Vagina (tissue), 2 donors: Measurements from ENCODE around the gene TMC7. TPM values are rescaled to one million over a fixed set of nuclear protein-coding genes. Genes with fewer than 3 reads are reported as not detected.

Source experiments
- DNase-seq, 2 donors: peaks; one replicate each; pipeline ENCODE4 v3.0.0-alpha.2; 2017; ENCODE audit errors: extremely low spot score in 2 of 2
- H3K27ac ChIP-seq: fragments of 200-600 bp; sonication (generic); one replicate; pipeline ENCODE4 v1.5.1; 2019
- H3K27me3 ChIP-seq: fragments of 200-600 bp; sonication (generic); one replicate; pipeline ENCODE4 v1.5.1; 2019
- H3K36me3 ChIP-seq, 2 donors: fragments of 200-600 bp; sonication (generic); one replicate each; pipeline ENCODE4 v1.5.1; 2017 to 2019
- H3K4me1 ChIP-seq: fragments of 200-600 bp; sonication (generic); one replicate; pipeline ENCODE4 v1.5.1; 2019
- H3K4me3 ChIP-seq, 2 donors: fragments of 200-600 bp; sonication (generic); 1 replicate in 1 of 2; 2 replicates in 1 of 2; pipeline ENCODE4 v1.5.1; 2016 to 2019
- H3K9me3 ChIP-seq: fragments of 200-600 bp; sonication (generic); one replicate; pipeline ENCODE4 v1.5.1; 2019
- POLR2A ChIP-seq, 2 donors: fragments of 450-650 bp; IDR thresholded peaks; one replicate each; pipeline ENCODE4 v1.6.1; 2017; ENCODE audit warnings: antibody characterized with exemption in 2 of 2, mild to moderate bottlenecking in 2 of 2, moderate library complexity in 2 of 2
- POLR2AphosphoS5 ChIP-seq, 2 donors: sonication (generic); formaldehyde crosslinking; IDR thresholded peaks; one replicate each; pipeline ENCODE4 v1.9.0; 2017; ENCODE audit warnings: antibody characterized with exemption in 2 of 2, mild to moderate bottlenecking in 2 of 2, low read depth in 1 of 2; ENCODE audit not compliant: insufficient read depth in 1 of 2
- intact Hi-C: fragments of 100-400 bp; cut with DNase I; formaldehyde crosslinking; loops from one replicate; pipeline ENCODE4 v1.15.1; 2023
- total RNA-seq: library from RNA; depleted of rRNA; stranded (reverse); fragments of >200 nt; gene quantifications from one replicate; pipeline ENCODE4 v1.2.3, GENCODE V29; 2016
- TF ChIP-seq, protein P1 (sequence below), 3 experiments: fragments of 450-650 bp in 2 of 3; fragments of 200-600 bp in 1 of 3; sonication (generic) in 1 of 3; IDR thresholded peaks; one replicate each; pipeline ENCODE4 v1.5.1; 2017 to 2019; ENCODE audit warnings: antibody characterized with exemption in 3 of 3, mild to moderate bottlenecking in 2 of 3, moderate library complexity in 2 of 3

Gene TMC7
- total RNA-seq, 1 donor from 2014 or later: 1.7 TPM

DNA sequence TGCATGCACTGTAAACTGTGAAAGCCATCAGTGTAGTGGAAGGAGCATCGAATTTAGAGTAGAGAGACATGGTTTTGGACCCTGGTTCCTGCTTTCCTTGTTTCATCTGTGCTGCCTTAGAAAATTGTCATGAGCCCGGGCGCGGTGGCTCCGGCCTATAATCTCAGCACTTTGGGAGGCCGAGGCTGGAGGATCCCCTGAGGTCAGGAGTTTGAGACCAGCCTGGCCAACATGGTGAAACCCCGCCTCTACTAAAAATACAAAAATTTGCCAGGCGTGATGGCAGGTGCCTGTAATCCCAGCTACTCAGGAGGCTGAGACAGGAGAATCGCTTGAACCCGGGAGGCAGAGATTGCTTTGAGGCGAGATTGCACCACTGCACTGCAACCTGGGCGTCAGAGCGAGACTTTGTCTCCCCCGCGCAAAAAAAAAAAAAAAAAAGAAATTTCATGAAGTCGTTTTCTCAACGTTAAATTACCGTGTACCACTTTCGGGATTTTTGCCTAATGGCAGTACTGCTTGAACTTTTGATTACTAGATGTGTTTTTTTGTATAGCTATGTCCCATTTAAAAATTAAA is 84.6 kb downstream of the TMC7 start:
- H3K4me1 ChIP-seq: peaks cover 19% of the 10 kb centered on the region
- no peak for DNase-seq
- intact Hi-C loops: no loop called here
- peak overlapping the region; percentile 99 for H3K27ac ChIP-seq
- H3K36me3 ChIP-seq: peaks cover 0 to 6% of the 10 kb centered on the region in 2 donors
- H3K4me3 ChIP-seq: peak overlapping the region; percentile 86 to 96
- TF ChIP-seq POLR2AphosphoS5 (IDR thresholded peaks at IDR 0.05; ENCODE audit: insufficient read depth in 1 of 2, low read depth in 1 of 2): no peak
- TF ChIP-seq, protein P1, sequence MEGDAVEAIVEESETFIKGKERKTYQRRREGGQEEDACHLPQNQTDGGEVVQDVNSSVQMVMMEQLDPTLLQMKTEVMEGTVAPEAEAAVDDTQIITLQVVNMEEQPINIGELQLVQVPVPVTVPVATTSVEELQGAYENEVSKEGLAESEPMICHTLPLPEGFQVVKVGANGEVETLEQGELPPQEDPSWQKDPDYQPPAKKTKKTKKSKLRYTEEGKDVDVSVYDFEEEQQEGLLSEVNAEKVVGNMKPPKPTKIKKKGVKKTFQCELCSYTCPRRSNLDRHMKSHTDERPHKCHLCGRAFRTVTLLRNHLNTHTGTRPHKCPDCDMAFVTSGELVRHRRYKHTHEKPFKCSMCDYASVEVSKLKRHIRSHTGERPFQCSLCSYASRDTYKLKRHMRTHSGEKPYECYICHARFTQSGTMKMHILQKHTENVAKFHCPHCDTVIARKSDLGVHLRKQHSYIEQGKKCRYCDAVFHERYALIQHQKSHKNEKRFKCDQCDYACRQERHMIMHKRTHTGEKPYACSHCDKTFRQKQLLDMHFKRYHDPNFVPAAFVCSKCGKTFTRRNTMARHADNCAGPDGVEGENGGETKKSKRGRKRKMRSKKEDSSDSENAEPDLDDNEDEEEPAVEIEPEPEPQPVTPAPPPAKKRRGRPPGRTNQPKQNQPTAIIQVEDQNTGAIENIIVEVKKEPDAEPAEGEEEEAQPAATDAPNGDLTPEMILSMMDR (IDR thresholded peaks at IDR 0.05): no peak
- TF ChIP-seq POLR2A (IDR thresholded peaks at IDR 0.05): no peak
- no peaks in the 10 kb centered on the region for H3K27me3 ChIP-seq
- H3K9me3 ChIP-seq: no peaks in the 10 kb centered on the region

DNA sequence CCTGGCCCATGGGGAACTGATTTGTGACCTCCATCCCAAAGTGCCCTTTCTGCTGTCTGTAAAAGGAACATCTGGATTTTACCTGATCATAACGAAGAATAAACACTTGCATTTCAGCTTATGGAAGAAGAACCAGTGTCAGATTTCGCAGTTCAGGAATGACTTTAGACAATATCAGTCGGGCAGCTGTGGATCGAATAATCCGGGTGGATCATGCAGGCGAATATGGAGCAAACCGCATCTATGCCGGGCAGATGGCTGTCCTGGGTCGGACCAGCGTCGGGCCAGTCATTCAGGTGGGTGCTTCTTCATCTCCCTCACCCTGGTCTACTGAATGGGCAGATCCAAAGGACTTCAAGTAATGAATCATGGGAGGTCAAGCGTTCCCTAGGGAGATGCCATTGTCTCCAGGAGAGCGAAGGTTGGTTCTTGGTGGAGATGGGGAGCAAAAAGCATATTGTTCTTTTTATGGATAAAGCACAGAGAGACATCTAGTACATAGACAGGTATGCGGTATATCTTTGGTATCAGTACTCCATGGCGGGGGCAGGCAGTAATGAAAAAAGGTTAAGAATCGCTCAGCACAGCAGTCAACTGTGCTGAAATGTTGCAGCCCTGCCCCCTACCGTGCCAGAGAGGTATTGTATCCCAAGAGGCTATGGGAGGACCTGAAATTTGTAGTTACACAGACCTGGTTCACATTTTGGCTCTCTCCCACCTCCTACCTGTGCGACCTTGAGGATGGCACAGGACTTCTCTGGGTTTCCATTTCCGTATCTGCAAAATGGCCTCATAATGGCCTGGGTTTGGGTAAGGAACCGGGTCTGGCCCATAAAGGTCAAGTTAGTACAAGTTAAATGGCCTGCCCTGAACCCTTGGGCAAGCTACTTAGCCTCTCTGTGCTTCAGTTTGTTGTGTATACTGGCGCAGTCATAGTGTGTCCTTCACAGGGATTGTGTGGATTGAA is 88.4 kb downstream of the TMC7 start:
- intact Hi-C loops: loop anchor here (10.0 kb wide), 1 partner anchor 87 kb away; the partner anchor contains the start of gene TMC7
- Histone ChIP-seq H3K4me1 (peaks cover 16% of the 10 kb centered on the region), H3K36me3 (peaks cover 0 to 16% of the 10 kb centered on the region in 2 donors), H3K27me3 (no peaks in the 10 kb centered on the region), H3K4me3 (no peak overlapping the region), H3K9me3 (no peaks in the 10 kb centered on the region), H3K27ac (no peak overlapping the region)
- no peak for TF ChIP-seq POLR2A (IDR thresholded peaks at IDR 0.05)
- TF ChIP-seq POLR2AphosphoS5 (IDR thresholded peaks at IDR 0.05; ENCODE audit: insufficient read depth in 1 of 2, low read depth in 1 of 2): no peak
- TF ChIP-seq, protein P1 (IDR thresholded peaks at IDR 0.05): peak; percentile 23 to 37 (median 23)
- no peak for DNase-seq

- intact Hi-C loops: loop anchor here (10.0 kb wide), 1 partner anchor 89 kb away; the partner anchor contains the start of gene TMC7
- TF ChIP-seq, protein P1 (IDR thresholded peaks at IDR 0.05): no peak
- no peak for TF ChIP-seq POLR2A (IDR thresholded peaks at IDR 0.05)
- no peak for TF ChIP-seq POLR2AphosphoS5 (IDR thresholded peaks at IDR 0.05; ENCODE audit: insufficient read depth in 1 of 2, low read depth in 1 of 2)
- Histone ChIP-seq H3K4me3 (no peak overlapping the region), H3K4me1 (peaks cover 11% of the 10 kb centered on the region), H3K36me3 (peaks cover 0 to 23% of the 10 kb centered on the region in 2 donors), H3K27ac (no peak overlapping the region), H3K27me3 (no peaks in the 10 kb centered on the region), H3K9me3 (no peaks in the 10 kb centered on the region)
- no peak for DNase-seq
Observed at GRCh38 chr16:19073344-19073743, 89.6 kb downstream of the TMC7 start.

GRCh38 chr16:19073863-19074262 is 90.1 kb downstream of the TMC7 start:
- TF ChIP-seq POLR2A (IDR thresholded peaks at IDR 0.05) (no peak), POLR2AphosphoS5 (IDR thresholded peaks at IDR 0.05; ENCODE audit: insufficient read depth in 1 of 2, low read depth in 1 of 2) (no peak)
- TF ChIP-seq, protein P1 (IDR thresholded peaks at IDR 0.05): no peak
- peaks cover 6% of the 10 kb centered on the region for H3K4me1 ChIP-seq
- peaks cover 0 to 28% of the 10 kb centered on the region in 2 donors for H3K36me3 ChIP-seq
- DNase-seq: no peak
- no peaks in the 10 kb centered on the region for H3K27me3 ChIP-seq
- H3K9me3 ChIP-seq: no peaks in the 10 kb centered on the region
- no peak overlapping the region for H3K27ac ChIP-seq
- intact Hi-C loops: loop anchor here (10.0 kb wide), 1 partner anchor 89 kb away; the partner anchor contains the start of gene TMC7
- H3K4me3 ChIP-seq: no peak overlapping the region
